ENCODE measurements around the gene ZNF500.

Gene ZNF500

DNA sequence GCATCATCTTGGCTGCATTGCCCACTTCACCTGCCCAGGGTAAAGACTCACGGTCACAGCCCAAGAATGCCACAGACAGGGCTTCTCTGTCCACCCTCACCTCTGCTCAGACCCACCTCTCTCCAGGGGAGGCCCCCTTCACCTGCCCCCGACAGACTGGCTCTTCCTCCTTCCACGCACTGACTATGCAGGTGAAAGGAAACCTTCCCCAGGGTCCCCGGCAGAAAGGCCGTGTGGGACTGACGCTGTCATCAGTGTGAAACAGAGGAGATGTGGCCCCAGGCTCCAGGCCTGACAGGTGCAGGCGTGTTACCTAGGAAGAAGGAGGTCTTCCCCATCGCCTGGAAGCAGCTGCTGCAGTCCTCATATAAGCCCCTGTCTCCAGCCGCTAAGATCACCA is 44.8 kb upstream of the ZNF500 start (continued):
- TF ChIP-seq ZNF2 (tag by site-specific recombination; IDR thresholded peaks at IDR 0.05) (no peak), ZFP41 (tag by site-specific recombination; IDR thresholded peaks at IDR 0.05; ENCODE audit: borderline replicate concordance) (no peak), ZNF529 (tag by site-specific recombination; IDR thresholded peaks at IDR 0.05; ENCODE audit: insufficient replicate concordance) (no peak), ZNF701 (tag by site-specific recombination; IDR thresholded peaks at IDR 0.05) (no peak)
- TF ChIP-seq, protein P1, sequence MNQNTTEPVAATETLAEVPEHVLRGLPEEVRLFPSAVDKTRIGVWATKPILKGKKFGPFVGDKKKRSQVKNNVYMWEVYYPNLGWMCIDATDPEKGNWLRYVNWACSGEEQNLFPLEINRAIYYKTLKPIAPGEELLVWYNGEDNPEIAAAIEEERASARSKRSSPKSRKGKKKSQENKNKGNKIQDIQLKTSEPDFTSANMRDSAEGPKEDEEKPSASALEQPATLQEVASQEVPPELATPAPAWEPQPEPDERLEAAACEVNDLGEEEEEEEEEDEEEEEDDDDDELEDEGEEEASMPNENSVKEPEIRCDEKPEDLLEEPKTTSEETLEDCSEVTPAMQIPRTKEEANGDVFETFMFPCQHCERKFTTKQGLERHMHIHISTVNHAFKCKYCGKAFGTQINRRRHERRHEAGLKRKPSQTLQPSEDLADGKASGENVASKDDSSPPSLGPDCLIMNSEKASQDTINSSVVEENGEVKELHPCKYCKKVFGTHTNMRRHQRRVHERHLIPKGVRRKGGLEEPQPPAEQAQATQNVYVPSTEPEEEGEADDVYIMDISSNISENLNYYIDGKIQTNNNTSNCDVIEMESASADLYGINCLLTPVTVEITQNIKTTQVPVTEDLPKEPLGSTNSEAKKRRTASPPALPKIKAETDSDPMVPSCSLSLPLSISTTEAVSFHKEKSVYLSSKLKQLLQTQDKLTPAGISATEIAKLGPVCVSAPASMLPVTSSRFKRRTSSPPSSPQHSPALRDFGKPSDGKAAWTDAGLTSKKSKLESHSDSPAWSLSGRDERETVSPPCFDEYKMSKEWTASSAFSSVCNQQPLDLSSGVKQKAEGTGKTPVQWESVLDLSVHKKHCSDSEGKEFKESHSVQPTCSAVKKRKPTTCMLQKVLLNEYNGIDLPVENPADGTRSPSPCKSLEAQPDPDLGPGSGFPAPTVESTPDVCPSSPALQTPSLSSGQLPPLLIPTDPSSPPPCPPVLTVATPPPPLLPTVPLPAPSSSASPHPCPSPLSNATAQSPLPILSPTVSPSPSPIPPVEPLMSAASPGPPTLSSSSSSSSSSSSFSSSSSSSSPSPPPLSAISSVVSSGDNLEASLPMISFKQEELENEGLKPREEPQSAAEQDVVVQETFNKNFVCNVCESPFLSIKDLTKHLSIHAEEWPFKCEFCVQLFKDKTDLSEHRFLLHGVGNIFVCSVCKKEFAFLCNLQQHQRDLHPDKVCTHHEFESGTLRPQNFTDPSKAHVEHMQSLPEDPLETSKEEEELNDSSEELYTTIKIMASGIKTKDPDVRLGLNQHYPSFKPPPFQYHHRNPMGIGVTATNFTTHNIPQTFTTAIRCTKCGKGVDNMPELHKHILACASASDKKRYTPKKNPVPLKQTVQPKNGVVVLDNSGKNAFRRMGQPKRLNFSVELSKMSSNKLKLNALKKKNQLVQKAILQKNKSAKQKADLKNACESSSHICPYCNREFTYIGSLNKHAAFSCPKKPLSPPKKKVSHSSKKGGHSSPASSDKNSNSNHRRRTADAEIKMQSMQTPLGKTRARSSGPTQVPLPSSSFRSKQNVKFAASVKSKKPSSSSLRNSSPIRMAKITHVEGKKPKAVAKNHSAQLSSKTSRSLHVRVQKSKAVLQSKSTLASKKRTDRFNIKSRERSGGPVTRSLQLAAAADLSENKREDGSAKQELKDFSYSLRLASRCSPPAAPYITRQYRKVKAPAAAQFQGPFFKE (tag by site-specific recombination; IDR thresholded peaks at IDR 0.05; ENCODE audit: borderline replicate concordance), result no peak

DNA sequence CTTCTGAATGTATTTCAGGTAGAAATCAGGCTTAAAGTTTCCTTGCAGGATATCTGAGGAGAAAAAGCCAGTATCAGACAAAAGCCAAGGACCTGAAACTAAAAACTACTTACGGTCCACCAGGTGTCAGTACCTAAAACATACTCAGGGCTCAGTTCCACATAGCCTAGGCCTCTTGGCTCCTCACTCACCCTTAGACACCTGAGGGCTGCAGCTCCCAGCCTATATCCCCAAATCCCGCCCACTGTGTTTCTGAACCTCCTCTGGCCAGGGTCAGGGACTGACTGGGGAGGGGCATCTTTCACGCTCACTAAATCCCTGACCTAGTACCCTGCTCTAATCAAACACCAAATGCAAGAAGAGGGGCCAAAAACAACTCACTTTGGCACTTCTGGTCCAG is 44.3 kb upstream of the ZNF500 start:
- H3K27ac ChIP-seq (ENCODE audit: extremely low read depth, low read depth, low read length), result no peak overlapping the region
- no peaks in the 10 kb centered on the region for H3K9me3 ChIP-seq (ENCODE audit: control insufficient read depth, insufficient read depth, low read depth, low read length)
- ChIA-PET CTCF (no interaction called here), POLR2A (interaction anchor here (1.0 kb wide), 1 partner anchor 9 kb away, joined by 3 read pairs; the partner anchor contains the start of gene ROGDI)
- no peak overlapping the region for H3K4me3 ChIP-seq (ENCODE audit: low read depth, low read length)
- no peaks in the 10 kb centered on the region for H3K4me1 ChIP-seq (ENCODE audit: control insufficient read depth, insufficient read depth, low read length)
- TF ChIP-seq ZNF416 (tag by site-specific recombination; IDR thresholded peaks at IDR 0.05) (no peak), ZNF664 (tag by site-specific recombination; IDR thresholded peaks at IDR 0.05) (no peak), ZNF549 (tag by site-specific recombination; IDR thresholded peaks at IDR 0.05) (no peak), ZBTB8A (tag by site-specific recombination; IDR thresholded peaks at IDR 0.05) (no peak), GLIS2 (tag by site-specific recombination; IDR thresholded peaks at IDR 0.05) (no peak)
- TF ChIP-seq, protein P2, sequence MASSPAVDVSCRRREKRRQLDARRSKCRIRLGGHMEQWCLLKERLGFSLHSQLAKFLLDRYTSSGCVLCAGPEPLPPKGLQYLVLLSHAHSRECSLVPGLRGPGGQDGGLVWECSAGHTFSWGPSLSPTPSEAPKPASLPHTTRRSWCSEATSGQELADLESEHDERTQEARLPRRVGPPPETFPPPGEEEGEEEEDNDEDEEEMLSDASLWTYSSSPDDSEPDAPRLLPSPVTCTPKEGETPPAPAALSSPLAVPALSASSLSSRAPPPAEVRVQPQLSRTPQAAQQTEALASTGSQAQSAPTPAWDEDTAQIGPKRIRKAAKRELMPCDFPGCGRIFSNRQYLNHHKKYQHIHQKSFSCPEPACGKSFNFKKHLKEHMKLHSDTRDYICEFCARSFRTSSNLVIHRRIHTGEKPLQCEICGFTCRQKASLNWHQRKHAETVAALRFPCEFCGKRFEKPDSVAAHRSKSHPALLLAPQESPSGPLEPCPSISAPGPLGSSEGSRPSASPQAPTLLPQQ (tag by site-specific recombination; IDR thresholded peaks at IDR 0.05), result no peak
- TF ChIP-seq, protein P3, sequence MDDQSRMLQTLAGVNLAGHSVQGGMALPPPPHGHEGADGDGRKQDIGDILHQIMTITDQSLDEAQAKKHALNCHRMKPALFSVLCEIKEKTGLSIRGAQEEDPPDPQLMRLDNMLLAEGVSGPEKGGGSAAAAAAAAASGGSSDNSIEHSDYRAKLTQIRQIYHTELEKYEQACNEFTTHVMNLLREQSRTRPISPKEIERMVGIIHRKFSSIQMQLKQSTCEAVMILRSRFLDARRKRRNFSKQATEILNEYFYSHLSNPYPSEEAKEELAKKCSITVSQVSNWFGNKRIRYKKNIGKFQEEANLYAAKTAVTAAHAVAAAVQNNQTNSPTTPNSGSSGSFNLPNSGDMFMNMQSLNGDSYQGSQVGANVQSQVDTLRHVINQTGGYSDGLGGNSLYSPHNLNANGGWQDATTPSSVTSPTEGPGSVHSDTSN (CRISPR knock-in tag; IDR thresholded peaks at IDR 0.05), result no peak
- TF ChIP-seq, protein P4, sequence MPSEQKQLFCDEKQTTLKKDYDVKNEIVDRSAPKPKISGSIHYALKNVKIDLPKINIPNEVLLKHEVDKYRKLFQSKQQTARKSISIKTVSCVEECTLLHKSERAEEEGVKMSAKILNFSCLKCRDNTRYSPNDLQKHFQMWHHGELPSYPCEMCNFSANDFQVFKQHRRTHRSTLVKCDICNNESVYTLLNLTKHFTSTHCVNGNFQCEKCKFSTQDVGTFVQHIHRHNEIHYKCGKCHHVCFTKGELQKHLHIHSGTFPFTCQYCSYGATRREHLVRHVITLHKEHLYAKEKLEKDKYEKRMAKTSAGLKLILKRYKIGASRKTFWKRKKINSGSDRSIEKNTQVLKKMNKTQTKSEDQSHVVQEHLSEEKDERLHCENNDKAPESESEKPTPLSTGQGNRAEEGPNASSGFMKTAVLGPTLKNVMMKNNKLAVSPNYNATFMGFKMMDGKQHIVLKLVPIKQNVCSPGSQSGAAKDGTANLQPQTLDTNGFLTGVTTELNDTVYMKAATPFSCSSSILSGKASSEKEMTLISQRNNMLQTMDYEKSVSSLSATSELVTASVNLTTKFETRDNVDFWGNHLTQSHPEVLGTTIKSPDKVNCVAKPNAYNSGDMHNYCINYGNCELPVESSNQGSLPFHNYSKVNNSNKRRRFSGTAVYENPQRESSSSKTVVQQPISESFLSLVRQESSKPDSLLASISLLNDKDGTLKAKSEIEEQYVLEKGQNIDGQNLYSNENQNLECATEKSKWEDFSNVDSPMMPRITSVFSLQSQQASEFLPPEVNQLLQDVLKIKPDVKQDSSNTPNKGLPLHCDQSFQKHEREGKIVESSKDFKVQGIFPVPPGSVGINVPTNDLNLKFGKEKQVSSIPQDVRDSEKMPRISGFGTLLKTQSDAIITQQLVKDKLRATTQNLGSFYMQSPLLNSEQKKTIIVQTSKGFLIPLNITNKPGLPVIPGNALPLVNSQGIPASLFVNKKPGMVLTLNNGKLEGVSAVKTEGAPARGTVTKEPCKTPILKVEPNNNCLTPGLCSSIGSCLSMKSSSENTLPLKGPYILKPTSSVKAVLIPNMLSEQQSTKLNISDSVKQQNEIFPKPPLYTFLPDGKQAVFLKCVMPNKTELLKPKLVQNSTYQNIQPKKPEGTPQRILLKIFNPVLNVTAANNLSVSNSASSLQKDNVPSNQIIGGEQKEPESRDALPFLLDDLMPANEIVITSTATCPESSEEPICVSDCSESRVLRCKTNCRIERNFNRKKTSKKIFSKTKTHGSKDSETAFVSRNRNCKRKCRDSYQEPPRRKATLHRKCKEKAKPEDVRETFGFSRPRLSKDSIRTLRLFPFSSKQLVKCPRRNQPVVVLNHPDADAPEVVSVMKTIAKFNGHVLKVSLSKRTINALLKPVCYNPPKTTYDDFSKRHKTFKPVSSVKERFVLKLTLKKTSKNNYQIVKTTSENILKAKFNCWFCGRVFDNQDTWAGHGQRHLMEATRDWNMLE (tag by site-specific recombination; conservative IDR thresholded peaks at IDR 0.05; ENCODE audit: low read depth), result no peak
- TF ChIP-seq, protein P5, sequence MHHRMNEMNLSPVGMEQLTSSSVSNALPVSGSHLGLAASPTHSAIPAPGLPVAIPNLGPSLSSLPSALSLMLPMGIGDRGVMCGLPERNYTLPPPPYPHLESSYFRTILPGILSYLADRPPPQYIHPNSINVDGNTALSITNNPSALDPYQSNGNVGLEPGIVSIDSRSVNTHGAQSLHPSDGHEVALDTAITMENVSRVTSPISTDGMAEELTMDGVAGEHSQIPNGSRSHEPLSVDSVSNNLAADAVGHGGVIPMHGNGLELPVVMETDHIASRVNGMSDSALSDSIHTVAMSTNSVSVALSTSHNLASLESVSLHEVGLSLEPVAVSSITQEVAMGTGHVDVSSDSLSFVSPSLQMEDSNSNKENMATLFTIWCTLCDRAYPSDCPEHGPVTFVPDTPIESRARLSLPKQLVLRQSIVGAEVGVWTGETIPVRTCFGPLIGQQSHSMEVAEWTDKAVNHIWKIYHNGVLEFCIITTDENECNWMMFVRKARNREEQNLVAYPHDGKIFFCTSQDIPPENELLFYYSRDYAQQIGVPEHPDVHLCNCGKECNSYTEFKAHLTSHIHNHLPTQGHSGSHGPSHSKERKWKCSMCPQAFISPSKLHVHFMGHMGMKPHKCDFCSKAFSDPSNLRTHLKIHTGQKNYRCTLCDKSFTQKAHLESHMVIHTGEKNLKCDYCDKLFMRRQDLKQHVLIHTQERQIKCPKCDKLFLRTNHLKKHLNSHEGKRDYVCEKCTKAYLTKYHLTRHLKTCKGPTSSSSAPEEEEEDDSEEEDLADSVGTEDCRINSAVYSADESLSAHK (tag by site-specific recombination; IDR thresholded peaks at IDR 0.05), result no peak
- peaks cover 47 to 73% of the 10 kb centered on the region in 2 experiments for H3K36me3 ChIP-seq (ENCODE audit: control insufficient read depth in 2 of 2, insufficient read depth in 1 of 2, low read length in 2 of 2)

Measured in HEK293 (cell line).